ES-I3 (cell line): ENCODE results near the gene MED13L.

ENCODE experiments used
- H3K36me3 ChIP-seq: 2 replicates; pipeline ENCODE4 v1.6.1; 2013; ENCODE audit warnings: mild to moderate bottlenecking, low read length, control low read depth, moderate library complexity; ENCODE audit not compliant: insufficient read depth
- H3K4me1 ChIP-seq: 2 replicates; pipeline ENCODE4 v1.6.1; 2013; ENCODE audit warnings: mild to moderate bottlenecking, control low read depth, low read length; ENCODE audit not compliant: insufficient read depth
- H3K9ac ChIP-seq: 2 replicates; pipeline ENCODE4 v1.6.1; 2013; ENCODE audit warnings: low read depth, mild to moderate bottlenecking, low read length, moderate library complexity
- H3K9me3 ChIP-seq: 2 replicates; pipeline ENCODE4 v1.6.1; 2013; ENCODE audit warnings: mild to moderate bottlenecking, low read length, moderate library complexity; ENCODE audit not compliant: control insufficient read depth, insufficient read depth

MED13L gene

DNA sequence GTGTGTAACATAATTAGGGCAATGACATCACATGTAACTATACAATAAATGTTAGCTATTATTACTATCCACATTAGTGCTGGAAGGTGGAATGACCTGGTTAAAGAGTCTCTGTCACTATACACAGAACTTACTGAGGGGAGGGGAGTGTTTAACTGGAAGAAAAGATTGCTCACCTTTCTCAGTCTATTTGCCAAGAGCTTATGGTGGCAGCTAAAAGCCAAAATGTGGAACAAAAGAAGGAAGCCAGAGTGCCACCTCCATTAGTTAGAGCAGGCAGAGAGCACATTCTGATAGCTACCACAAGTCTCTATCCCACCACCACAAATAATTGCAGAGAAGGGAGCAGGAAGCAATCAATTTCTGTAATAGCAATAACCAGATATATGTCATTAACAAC is 124.4 kb downstream of the MED13L start:
- no peak overlapping the region for H3K9ac ChIP-seq
- H3K36me3 ChIP-seq: no peaks in the 10 kb centered on the region
- peaks cover 31% of the 10 kb centered on the region for H3K4me1 ChIP-seq
- H3K9me3 ChIP-seq: no peaks in the 10 kb centered on the region

DNA sequence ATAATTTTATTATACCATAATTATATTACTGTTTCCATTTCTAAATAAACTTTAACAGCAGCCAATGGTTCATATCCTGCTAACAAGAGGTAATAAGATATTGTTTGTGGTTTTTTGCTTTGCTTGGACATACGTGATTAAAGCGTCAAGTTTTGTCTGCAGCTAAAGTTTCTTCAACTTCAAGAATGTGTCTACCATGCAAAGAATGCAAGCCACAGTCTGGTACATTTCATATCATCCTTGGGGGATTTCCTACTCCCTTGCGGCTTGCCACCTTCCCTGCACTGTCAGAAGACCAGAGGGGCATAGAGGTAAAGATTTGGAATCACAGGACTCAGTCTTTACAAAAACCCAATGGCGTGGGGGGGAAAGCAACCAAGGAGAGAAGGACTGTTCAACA is 125.2 kb downstream of the MED13L start:
- Histone ChIP-seq H3K36me3 (no peaks in the 10 kb centered on the region), H3K9me3 (no peaks in the 10 kb centered on the region), H3K9ac (no peak overlapping the region), H3K4me1 (peaks cover 25% of the 10 kb centered on the region)

DNA sequence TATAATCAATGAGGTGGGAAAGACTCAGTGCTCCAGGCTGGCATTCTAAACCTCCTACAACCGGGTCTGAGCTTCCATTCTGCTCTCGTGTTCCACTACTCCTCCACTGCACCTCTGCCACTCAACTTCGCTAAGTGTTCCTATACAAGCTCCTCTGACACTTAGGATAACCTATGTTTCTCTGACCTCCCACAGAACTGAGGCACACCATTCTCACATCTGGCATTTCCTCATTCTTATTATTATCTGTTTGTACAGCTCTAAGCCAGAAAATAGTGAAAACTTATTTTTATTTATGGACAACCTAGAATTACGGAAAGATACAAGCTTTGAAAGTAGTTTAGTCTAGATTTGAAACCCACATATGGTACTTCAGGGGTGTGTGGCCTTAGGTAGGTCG is 127.0 kb downstream of the MED13L start:
- no peaks in the 10 kb centered on the region for H3K36me3 ChIP-seq
- H3K9ac ChIP-seq: no peak overlapping the region
- peaks cover 24% of the 10 kb centered on the region for H3K4me1 ChIP-seq
- H3K9me3 ChIP-seq: no peaks in the 10 kb centered on the region

DNA sequence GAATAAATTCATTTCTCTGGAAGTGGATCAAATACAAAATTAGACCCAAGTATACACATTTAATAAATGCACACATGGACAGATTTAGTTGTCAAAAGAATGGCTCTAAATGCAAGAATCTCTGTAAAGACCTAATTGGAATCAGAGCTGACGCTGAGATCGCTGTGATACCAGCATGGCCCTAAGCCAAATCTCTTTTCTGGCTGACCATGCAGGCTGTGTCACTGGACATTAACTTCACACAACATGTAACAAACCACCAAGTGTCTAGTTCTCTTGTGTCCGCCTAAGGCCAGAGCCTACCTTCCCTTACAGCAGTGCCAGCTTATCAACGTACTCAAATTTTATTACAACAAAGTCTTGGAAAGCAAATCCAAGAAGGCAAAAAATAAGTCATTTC is 127.5 kb downstream of the MED13L start:
- H3K9me3 ChIP-seq: no peaks in the 10 kb centered on the region
- no peaks in the 10 kb centered on the region for H3K36me3 ChIP-seq
- H3K9ac ChIP-seq: no peak overlapping the region
- H3K4me1 ChIP-seq: peaks cover 24% of the 10 kb centered on the region

DNA sequence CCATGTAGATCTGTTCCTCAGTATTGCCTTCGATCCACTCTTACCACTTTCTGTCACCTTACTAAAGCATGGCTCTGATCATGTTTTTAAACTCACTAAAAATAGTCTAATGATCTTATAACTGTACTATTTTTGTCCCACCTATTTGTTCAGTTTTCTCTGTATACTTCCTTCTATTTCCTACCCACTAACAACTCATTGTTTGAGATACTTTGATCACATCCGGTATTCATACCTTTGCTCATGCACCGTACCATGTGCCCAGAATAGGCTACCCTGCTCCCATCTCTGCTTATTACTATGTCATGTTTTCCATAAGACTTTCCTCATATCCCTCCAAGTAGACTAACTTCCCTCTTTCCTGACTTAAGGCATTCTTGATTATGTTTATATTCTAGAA is 128.6 kb downstream of the MED13L start:
- H3K9ac ChIP-seq: no peak overlapping the region
- H3K4me1 ChIP-seq: peaks cover 25% of the 10 kb centered on the region
- H3K9me3 ChIP-seq: no peaks in the 10 kb centered on the region
- no peaks in the 10 kb centered on the region for H3K36me3 ChIP-seq

DNA sequence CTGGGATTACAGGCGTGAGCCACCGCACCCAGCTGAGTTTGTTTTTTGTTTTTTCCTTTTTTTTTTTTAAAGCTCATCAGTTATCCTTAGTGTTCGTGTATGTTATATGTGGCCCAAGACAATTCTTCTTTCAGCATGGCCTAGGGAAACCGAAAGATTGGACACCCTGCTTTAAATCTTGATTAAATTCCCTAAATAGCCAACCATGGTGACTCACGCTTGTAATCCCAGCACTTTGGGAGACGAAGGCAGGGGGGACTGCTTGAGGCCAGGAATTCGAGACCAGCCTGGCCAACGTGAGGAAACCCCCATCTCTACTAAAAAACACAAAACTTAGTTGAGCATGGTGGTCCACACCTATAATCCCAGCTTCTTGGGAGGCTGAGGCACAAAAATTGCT is 131.1 kb downstream of the MED13L start:
- peaks cover 16% of the 10 kb centered on the region for H3K4me1 ChIP-seq
- no peaks in the 10 kb centered on the region for H3K9me3 ChIP-seq
- H3K36me3 ChIP-seq: no peaks in the 10 kb centered on the region
- H3K9ac ChIP-seq: no peak overlapping the region

DNA sequence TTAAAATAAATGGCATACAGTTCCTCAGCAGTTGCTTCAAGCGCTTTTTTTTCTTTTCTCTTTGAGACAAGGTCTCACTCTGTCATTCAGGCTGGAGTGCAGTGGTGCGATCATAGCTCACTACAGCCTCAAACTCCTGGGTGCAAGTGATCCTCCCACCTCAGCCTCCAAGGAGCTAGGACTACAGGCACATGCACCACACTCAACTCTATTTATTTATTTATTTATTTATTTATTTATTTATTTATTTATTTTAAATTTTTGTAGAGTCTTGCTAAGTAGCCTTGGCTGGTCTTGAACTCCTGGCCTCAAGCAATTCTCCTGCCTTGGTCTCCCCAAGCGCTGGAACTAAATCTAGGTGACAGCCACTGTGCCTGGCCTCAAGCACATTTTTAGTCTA is 132.0 kb downstream of the MED13L start:
- H3K36me3 ChIP-seq: no peaks in the 10 kb centered on the region
- H3K9me3 ChIP-seq: no peaks in the 10 kb centered on the region
- no peak overlapping the region for H3K9ac ChIP-seq
- peaks cover 16% of the 10 kb centered on the region for H3K4me1 ChIP-seq

DNA sequence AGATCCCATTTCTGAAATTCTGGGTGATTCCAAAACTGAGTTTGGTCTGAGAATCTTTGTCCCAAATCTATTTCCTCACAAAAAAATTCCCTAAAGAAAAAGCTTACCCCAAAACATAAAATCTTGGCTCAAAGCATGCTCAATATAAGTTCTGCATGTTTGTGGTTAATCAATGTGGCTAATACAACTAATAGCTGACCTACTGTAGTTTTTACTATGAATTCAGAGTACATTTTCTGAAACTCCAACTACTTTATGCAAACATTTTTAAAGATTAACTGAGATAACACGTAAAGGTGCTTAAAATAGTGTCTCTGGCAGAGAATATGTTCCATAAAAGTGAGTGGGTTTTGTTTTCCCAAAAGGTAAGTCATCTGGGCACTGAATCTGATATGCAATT is 133.1 kb downstream of the MED13L start:
- no peak overlapping the region for H3K9ac ChIP-seq
- H3K9me3 ChIP-seq: no peaks in the 10 kb centered on the region
- no peaks in the 10 kb centered on the region for H3K36me3 ChIP-seq
- H3K4me1 ChIP-seq: peaks cover 20% of the 10 kb centered on the region

DNA sequence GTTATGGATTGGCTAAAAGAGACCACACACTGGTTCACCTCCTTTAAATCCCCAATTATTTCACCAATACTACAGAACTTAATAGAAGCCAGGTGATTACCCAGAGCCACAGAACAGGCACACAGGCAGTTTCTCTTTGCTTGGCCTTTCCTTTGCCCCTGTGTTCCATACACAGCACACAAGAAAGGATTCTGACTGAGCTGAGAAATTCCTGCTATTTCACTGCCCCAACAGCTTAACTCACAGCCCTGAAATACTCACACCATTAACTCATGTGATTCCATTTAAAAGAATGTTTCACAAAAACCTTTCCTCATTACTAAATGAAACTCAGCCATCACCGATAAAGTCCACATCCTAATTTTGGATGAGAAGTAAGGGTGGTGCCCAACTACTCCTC is 133.6 kb downstream of the MED13L start:
- Histone ChIP-seq H3K36me3 (no peaks in the 10 kb centered on the region), H3K9ac (no peak overlapping the region), H3K9me3 (no peaks in the 10 kb centered on the region), H3K4me1 (peaks cover 24% of the 10 kb centered on the region)

DNA sequence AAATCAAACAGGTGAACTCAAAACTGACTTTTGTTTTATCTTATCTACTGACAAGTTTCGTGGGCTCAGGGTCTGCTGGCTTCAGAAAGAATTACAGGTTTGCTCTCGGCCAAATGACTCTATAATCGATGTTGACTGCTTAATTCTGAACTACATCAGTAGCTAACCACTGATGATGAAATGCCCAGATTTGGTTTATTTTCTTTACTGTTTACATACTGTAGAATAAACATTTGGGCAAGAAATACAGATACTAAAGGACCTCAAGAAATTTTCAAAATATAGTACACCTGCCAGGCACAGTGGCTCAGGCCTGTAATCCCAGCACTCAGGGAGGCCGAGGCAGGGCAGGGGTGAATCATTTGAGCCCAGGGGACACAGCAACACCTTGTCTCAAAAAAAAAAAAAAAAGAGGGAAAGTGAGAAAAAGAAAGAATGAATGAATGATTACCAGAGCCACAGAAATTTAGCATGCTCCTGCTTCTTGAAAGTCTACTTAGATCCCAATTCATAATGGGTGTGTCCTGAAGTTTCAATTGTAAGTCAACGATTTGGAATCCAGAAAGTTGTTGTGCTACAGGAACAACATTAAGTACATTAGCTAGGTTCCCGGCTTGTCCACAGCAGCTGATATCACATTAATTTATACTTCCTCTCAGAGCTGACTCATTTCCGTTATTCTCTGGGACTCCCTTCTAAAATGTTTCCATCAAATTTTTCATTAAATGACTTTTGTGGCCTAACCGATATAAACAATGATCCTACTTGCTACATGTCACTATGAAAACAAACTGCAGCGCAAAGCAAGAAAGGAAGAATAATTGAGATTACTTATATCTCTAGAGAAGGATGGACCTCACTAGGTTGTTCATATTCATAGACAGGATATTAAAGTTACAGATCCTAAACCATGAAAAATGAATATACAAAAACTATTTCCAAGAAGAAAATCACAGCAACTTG is 134.3 kb downstream of the MED13L start:
- Histone ChIP-seq H3K4me1 (peaks cover 31% of the 10 kb centered on the region), H3K9me3 (no peaks in the 10 kb centered on the region), H3K36me3 (no peaks in the 10 kb centered on the region), H3K9ac (no peak overlapping the region)

DNA sequence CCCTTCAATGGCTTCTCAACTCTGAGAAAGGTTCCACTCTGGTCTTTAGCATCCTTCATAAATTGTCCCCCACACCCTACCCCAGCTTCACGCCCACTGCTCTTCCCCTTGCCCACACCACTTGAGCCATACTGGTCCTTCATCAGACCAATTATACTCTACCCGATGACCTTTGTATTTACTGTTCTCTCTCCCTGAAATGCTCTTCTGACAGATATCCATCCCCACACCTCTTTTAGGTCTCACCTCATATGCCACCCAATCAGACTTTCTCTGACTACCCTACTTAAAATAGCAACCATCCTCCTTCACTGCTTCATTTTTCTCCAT is 135.7 kb downstream of the MED13L start:
- Histone ChIP-seq H3K9me3 (no peaks in the 10 kb centered on the region), H3K36me3 (no peaks in the 10 kb centered on the region), H3K4me1 (peaks cover 33% of the 10 kb centered on the region), H3K9ac (no peak overlapping the region)

DNA sequence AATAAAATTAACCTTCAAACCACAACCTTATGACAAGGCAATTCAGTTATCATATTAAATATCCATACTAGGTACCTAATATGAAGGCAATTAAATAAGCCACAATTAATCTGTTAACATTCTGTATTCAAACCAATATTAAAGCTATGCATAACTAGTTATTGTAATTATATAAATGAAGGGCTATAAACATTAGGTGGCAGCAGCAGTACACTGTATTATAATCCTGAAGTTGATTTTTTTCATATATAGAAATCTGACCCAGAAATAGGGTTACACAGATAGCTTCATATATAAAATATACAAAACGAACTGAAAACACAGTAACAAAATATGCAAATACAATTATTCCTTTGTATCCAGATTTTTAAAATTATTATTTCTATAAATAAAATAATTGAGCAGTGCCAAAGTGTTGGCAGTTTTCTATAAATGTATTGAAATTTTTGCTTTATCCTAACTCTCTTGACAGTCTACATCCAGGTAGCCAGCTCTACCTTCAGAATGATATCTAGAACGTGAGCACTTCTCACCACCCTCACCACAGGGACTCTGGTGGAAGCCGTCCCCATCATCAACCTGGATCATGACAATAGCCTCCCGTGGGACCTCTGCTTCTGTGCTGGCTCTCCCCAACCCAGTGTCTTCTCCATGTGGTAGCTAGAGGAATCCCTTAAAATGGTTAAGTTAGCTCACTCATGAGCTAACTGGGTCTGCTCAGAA is 136.2 kb downstream of the MED13L start:
- Histone ChIP-seq H3K9me3 (no peaks in the 10 kb centered on the region), H3K4me1 (peaks cover 36% of the 10 kb centered on the region), H3K36me3 (no peaks in the 10 kb centered on the region), H3K9ac (no peak overlapping the region)

DNA sequence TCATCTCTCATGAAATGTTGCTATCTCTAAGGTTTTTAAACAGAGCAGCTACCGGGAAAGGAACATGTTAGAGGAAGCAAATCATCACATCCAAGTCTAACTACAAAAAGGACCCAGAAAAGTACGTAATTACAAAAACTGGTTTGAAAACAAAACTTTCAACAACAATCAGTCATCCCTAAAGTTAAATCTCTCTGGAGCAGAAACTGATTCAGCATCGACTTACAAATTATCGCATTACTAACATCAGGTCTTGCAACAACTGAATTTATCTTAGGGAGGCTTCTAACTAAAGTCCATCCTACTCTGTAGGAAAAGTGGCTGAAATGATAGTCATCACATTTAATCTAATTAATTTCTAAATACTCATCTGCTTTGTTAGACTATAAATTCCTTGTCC is 137.0 kb downstream of the MED13L start:
- no peaks in the 10 kb centered on the region for H3K9me3 ChIP-seq
- no peaks in the 10 kb centered on the region for H3K36me3 ChIP-seq
- peaks cover 38% of the 10 kb centered on the region for H3K4me1 ChIP-seq
- H3K9ac ChIP-seq: no peak overlapping the region

DNA sequence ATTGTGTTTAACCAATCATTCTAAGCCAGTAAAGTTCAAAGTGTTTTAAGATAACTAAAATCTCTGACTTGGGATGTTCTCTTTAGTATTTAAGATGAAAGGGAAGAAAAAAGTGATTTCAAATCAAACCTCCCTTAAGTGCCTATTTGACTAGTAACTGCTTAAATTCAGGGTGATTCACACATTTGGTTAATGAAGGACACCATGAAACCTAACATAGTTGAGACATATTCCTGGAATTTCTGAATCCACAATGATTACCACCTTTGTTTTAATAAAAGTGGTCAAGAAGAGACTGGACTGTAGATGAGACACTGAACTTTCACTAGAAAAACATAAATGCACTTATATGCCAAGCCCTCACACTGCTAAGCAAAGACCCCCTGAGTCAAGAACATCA is 138.7 kb downstream of the MED13L start:
- H3K9me3 ChIP-seq: no peaks in the 10 kb centered on the region
- peaks cover 30% of the 10 kb centered on the region for H3K4me1 ChIP-seq
- H3K36me3 ChIP-seq: no peaks in the 10 kb centered on the region
- H3K9ac ChIP-seq: no peak overlapping the region

DNA sequence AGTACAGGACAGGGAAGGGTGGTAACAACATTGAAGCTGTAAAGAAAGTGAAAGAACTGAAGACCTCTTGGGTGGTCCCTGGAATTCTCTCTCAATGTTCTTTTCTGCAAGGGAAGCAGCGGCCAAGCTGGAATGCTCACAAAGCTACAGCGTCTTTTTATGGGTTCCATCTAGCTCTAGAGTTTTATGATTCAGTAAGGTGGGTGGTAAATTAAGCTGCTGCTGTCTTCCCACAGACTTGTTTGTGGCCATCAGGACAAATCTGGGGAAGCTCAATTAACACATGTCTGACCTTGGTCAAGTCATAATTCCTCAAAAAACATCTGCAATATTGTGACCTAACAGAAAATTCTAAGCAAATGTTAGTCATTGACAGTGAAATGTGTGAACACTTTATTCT is 139.1 kb downstream of the MED13L start:
- H3K4me1 ChIP-seq: peaks cover 30% of the 10 kb centered on the region
- H3K9ac ChIP-seq: no peak overlapping the region
- no peaks in the 10 kb centered on the region for H3K9me3 ChIP-seq
- H3K36me3 ChIP-seq: no peaks in the 10 kb centered on the region
